H1 (cell line): Measurements from ENCODE around the gene RXRA. TPM values are rescaled to one million over a fixed set of nuclear protein-coding genes. Genes with fewer than 3 reads are reported as not detected.

Experiments used
- SIN3A ChIP-seq, 2 experiments: IDR thresholded peaks in 1 of 2; conservative IDR thresholded peaks in 1 of 2; 2 replicates each; pipeline ENCODE4 v1.6.1; 2011 to 2012; ENCODE audit warnings: low read length in 2 of 2, improper control_type of control experiment in 1 of 2, low read depth in 1 of 2, mild to moderate bottlenecking in 1 of 2
- SP2 ChIP-seq: IDR thresholded peaks from 2 replicates; pipeline ENCODE4 v1.6.1; 2012; ENCODE audit warnings: mild to moderate bottlenecking, low read length, inconsistent platforms
- polyA plus RNA-seq, 7 experiments: library from polyadenylated mRNA; depleted of rRNA in 3 of 7; stranded (reverse) in 5 of 7; unstranded in 2 of 7; fragments of >200 nt in 5 of 7; fragments of 200-250 nt in 2 of 7; gene quantifications; 1 replicate in 5 of 7; 2 replicates in 1 of 7; 4 replicates in 1 of 7; pipeline versions ENCODE4 v1.2.1 to v1.2.3, GENCODE V29; 2011 to 2013; ENCODE audit warnings: missing spikeins in 2 of 7, mixed read lengths in 2 of 7
- total RNA-seq: library from RNA; stranded (reverse); fragmentation: NEBNext Ultra II Directional; extraction: Animal tissue kit (Norgen Biotek cat#: 25700); gene quantifications from 2 replicates; pipeline ENCODE4 v1.2.1, GENCODE V29; 2021

RXRA gene
- total and polyA plus RNA-seq, 2 of the 8 experiments (the other 6 are each of a cell fraction or from before 2014, with no cell fraction given), result 9.8 to 29.4 TPM

DNA sequence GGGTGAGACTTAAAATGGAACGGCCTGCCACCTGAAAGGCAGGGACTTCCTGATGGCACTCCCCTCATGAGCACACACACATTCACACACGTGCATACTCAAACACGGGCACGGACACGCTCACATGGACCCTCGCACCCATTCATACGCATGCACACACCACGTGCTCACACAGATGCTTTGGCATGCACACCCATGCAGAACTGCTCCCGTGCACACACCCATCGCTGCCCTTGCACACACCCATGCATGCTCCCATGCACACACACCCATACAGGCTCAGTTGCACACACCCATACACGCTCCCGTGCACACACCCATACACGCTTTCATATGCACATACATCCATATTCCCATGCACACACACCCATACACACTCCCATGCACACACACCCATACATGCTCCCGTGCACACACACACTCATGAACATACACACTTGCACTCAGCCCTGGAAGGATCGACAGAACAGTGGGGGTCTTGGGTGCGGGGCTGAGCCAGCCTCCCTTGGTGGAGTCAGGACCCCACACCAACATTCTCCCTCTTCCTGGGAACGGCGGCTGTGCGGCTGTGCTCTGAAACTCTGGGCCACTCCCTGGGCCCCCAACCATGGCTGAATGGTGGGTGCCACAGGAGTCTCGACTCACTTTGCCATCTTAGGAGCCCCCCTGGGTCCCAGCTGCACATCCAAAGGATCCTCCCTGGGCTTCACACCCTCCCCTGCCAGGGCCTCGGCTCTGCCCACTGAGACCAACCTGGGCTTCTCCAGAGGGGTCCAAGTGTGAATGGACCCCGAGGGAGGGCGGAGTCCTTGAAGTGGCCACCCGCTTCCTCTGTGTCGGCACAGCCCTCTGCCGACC is 115.2 kb downstream of the RXRA start (continued):
- TF ChIP-seq SIN3A (conservative IDR thresholded peaks at IDR 0.05 in 1 of 2, IDR thresholded peaks at IDR 0.05 in 1 of 2; ENCODE audit: low read depth in 1 of 2, low read length in 2 of 2) (no peak), SP2 (no peak)
